ENCODE results near the gene FXYD7.
A peak's percentile ranks its signal among the peaks of the same experiment; 100 is the strongest.

Gene FXYD7

DNA sequence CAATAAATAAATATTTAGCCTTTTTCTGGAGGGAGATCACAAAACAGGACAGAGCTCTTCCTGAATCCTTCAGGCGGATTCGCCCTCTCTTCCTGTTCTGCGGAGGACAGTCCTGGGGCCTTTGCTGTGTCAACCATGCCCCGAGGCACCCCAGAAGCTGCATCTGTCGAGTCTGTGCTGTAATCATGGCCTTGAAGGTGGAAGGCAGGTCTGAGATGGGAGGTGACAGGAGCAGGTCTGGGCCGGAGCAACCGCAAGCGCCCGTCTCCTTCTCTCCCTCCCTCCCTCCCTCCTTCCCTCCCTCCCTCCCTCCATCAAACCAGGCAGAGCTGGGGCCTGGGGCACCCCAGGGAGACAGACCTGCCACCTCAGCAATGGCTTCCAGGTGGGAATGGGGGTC is 32.1 kb upstream of the FXYD7 start:
- no peak overlapping the region for H3K4me3 ChIP-seq (replicated peaks; ENCODE audit: low read depth, low read length)
- TF ChIP-seq, protein P1, sequence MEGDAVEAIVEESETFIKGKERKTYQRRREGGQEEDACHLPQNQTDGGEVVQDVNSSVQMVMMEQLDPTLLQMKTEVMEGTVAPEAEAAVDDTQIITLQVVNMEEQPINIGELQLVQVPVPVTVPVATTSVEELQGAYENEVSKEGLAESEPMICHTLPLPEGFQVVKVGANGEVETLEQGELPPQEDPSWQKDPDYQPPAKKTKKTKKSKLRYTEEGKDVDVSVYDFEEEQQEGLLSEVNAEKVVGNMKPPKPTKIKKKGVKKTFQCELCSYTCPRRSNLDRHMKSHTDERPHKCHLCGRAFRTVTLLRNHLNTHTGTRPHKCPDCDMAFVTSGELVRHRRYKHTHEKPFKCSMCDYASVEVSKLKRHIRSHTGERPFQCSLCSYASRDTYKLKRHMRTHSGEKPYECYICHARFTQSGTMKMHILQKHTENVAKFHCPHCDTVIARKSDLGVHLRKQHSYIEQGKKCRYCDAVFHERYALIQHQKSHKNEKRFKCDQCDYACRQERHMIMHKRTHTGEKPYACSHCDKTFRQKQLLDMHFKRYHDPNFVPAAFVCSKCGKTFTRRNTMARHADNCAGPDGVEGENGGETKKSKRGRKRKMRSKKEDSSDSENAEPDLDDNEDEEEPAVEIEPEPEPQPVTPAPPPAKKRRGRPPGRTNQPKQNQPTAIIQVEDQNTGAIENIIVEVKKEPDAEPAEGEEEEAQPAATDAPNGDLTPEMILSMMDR (IDR thresholded peaks at IDR 0.05; ENCODE audit: low read depth, low read length, missing control alignments), result no peak
- DNase-seq (ENCODE audit: extremely low read depth, low read depth), result no peak

DNA sequence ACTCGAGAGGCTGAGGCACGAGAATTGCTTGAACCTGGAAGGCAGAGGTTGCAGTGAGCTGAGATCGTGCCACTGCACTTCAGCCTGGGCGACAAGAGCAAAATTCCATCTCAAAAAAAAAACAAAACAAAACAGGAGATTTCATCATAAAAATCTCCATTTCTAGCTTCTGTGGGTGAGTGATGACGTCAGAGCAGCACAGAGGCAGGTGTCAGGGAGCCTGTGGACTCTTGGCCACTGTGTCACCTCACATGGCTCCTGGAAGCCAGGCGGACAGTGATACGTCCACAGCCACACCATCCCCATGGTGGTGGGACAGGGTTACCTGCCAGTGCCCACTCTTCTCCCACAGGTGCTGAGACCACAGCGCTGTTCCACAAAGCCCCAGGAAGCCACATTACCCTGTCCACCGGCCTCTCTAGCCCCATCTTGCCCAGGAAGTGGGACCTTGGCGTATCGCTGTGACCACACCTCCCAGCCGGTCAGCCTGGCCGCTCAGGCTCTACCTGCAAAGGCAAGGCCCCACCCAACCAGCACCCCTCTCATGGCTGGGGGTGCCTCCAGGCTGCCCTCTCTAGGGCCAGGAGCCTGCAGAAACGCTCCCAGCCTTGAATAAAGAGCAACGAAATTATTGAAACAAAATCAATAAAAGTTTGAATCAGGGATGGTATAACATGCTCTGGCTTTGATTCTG is 29.9 kb upstream of the FXYD7 start:
- TF ChIP-seq, protein P1 (IDR thresholded peaks at IDR 0.05; ENCODE audit: low read depth, low read length, missing control alignments), result no peak
- DNase-seq (ENCODE audit: extremely low read depth, low read depth), result no peak
- no peak overlapping the region for H3K4me3 ChIP-seq (replicated peaks; ENCODE audit: low read depth, low read length)

DNA sequence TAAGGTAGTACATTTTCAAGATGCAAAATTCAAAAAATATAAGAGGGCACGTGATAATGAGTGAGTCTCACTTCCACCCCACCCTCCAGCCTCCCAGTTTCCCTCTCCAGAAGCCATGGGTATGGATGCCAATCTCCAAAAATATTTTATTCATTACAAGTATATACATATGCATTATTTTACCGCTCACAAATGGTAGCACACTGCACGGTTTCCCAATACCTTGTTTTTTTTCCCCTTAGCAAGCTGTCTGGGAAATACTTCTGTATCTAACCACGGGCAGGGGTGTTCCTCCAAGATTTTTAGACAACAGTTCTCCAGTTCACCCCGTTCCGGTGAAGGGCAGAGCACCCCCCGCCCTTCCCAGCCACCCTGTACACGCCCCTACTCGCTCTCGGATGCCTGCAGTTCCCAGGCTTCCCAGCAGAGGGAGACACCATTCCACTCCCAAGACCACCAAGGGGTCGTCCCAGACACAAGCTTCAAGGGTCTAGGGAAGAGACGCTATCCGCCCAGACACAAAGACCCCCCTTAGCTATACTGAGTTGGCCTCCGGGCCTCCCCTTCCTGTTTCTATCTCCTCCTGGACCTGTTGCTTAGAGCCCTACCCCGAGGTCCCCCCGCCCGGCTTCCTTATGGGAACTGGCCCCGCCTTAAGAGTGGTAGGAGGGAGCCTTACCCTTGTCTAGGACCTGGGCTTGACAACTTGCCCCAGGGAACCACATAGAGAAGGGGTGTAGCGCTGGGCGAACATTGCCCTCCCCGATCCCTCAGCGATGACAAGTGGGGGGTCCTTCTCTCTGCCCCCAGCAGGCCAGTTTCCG is 28.5 kb upstream of the FXYD7 start:
- no peak for DNase-seq (ENCODE audit: extremely low read depth, low read depth)
- TF ChIP-seq, protein P1 (IDR thresholded peaks at IDR 0.05; ENCODE audit: low read depth, low read length, missing control alignments), result peak; percentile 99
- H3K4me3 ChIP-seq (replicated peaks; ENCODE audit: low read depth, low read length), result no peak overlapping the region

DNA sequence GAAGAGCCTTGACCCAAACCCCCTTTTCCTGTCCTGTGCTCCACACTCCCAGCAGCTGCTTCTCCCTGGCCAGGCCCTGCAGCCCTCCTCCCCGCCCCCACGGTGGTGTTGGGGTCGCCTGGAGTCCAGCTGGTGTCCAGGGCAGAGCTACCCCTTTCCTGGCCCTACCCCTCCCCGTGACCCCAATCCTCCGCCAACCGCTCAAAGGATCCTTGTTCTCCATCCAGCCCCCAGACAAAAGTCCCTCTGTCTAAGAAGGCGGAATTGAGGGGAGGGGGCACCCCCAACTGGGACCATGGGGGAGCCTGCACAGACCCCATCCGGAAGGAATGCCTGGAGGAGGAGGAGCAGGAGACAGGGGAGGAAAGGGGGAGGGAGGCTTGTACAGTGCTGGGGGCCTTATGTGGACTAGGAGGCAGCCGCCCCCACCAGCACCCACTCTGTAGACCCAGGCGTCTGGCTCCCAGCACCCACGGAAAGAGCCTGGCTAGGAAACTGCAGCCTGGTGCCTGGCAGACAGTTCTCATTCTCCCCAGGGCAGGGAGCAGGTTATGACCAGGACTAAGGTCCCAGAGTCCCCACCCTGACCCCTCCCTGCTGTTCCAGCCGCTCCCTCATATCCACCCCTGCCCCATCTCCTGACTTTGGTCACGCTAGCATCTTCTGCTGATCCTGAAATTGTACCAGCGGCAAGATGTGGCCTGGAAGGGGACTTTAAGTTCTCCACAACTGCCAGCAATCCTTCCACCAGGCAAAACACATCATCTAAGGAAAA is 27.7 kb upstream of the FXYD7 start, which contains the start of gene FXYD3:
FXYD3 (plus strand) TSS at position 647 of the 775 bp plus-strand sequence. CDS start 3,554 bp downstream, outside the sequence.
- TF ChIP-seq, protein P1 (IDR thresholded peaks at IDR 0.05; ENCODE audit: low read depth, low read length, missing control alignments), result no peak
- H3K4me3 ChIP-seq (replicated peaks; ENCODE audit: low read depth, low read length), result no peak within 1 kb of the TSS
- DNase-seq (ENCODE audit: extremely low read depth, low read depth), result no peak

DNA sequence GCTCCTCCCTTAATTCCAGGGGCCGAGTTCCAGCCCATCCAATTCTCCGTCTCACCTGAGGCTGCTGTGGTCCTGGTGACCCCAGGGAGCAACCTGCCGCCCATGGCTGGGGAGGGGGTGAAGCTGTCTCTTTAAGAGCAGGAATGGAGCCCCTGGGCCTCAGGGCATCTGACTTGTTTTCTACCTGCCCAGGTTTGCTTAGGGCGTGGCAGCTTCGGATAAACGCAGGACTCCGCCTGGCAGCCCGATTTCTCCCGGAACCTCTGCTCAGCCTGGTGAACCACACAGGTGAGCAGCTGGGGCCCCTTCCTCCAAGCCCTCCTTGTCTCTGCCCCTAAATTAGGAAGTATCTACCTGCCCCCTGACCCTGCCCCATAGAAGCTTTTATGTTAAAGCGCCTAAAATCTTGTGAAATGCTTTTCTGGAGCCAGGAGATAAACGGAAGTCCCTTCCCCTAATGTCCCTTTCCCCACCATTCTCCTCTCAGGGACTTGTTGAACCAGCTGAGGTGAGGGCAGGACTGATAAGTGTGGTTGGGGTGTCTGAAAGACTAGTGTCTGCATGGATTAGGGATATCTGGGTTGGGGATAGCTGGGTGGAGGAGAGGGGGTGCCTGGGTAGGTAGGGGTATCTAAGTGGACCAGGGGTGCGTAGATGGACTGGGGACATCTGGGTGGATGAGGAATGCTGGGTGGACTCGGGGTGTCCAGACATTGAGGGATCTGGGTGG is 26.8 kb upstream of the FXYD7 start:
- TF ChIP-seq, protein P1 (IDR thresholded peaks at IDR 0.05; ENCODE audit: low read depth, low read length, missing control alignments), result no peak
- no peak for DNase-seq (ENCODE audit: extremely low read depth, low read depth)
- no peak overlapping the region for H3K4me3 ChIP-seq (replicated peaks; ENCODE audit: low read depth, low read length)

DNA sequence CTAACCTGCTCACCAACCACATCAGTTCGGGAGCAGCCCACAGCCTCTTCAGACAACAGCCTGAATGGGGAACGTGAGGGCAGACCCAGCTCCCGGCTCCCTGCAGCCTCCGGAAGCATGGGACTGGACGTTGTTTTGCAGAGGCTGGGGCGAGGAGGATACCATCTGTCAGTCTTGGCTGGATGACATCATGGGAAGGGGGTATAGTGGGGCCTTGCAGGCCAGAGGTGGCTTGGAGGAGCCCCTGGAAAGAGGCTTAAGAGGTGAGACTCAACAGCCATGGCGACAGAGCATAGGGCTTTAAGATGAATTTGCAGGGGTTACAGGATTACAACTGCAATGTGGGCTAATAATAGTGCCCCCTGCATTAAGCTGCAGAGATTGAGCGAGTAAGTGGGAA is 25.9 kb upstream of the FXYD7 start:
- no peak overlapping the region for H3K4me3 ChIP-seq (replicated peaks; ENCODE audit: low read depth, low read length)
- TF ChIP-seq, protein P1 (IDR thresholded peaks at IDR 0.05; ENCODE audit: low read depth, low read length, missing control alignments), result no peak
- no peak for DNase-seq (ENCODE audit: extremely low read depth, low read depth)

Data from HFF-Myc (cell line).